SW480 (cell line): ENCODE measurements around the gene GRIK3.

Experiments used
- DNase-seq: peaks from one replicate; pipeline ENCODE4 v3.0.0-alpha.2; 2016; ENCODE audit warnings: low spot score

Gene GRIK3

DNA sequence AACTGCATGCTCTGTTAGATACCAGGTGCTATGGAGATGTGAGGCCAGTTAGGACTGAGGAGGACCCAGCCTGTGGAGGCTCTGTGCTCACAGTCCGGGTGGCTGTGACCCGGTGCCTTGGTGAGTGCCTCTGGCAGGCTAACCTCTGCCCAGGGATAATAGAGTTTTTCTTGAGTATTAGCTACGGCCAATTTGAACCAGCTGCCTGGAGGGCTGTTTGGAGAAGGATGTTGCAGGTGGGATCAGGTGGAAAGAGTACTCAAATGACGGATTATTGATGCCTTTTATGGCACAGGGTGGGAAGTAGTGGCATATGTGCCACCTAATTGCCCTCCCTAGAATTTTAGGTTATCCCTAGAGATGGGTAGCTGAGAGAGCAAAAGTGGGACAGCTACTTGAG, 182.7 kb downstream of the GRIK3 start:
- no peak for DNase-seq

DNA sequence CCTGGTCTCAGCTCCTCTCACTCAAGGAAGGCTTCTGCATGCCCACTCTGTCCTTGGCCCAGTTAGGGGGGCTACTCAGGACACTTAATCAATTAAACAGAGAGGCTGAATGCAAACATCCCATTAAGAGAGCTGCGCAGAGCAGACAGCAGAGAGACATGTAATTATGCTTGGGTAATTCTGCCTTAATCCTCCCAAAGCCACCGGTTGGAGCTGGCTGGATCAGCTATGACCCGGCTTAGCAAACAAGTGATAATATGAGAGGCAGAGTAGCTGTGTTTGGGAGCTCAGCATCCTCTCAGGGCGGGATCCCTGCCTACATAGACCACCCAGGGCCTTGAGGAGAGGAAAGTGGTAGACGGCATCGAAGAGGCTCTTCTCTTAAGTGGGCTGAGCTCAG, 183.2 kb downstream of the GRIK3 start:
- DNase-seq, result no peak

DNA sequence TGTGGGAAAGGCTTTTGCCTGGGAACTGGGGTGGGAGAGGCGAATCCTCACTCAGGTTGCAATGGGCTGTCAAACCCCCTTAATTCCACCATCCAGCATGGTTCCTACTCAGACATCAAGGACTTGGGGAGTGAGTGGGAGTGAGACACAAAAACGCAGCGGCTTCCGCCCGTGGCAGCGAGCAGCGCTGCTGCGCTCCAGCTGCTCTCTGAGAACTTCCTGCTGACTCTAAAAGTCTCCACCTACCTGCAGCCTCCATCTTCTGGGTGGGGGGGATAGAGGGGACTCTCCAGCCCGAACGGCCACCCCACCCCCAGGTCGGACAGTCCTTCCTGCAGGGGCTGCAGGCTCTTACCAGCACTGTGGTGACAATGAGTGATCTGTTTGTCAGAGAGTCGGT, 184.4 kb downstream of the GRIK3 start:
- DNase-seq, result no peak

- DNase-seq, result no peak
Measured at GRCh38 chr1:36847761-36848160, 186.6 kb downstream of the GRIK3 start.

DNA sequence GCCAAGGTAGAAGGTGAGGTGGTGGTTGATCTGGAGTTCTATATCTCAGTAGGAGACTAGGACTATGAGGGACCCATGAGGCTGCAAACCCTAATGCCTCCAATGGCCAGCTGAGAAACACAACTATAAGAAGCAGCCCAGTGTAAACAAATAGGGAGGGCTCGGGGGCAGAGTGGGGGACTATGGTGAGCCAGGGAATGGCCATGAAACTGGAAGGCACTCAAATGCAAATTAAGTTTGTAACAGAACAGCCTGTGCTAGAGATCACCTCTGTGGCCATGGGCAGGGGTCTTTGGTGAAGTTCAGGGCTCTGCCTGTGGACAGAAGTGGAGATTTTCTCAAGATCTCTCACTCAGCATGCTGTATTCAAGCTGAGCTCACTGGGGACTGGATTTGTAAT, 187.1 kb downstream of the GRIK3 start:
- DNase-seq, result no peak

GRCh38 chr1:36846357-36846756, 188.0 kb downstream of the GRIK3 start:
- no peak for DNase-seq

DNA sequence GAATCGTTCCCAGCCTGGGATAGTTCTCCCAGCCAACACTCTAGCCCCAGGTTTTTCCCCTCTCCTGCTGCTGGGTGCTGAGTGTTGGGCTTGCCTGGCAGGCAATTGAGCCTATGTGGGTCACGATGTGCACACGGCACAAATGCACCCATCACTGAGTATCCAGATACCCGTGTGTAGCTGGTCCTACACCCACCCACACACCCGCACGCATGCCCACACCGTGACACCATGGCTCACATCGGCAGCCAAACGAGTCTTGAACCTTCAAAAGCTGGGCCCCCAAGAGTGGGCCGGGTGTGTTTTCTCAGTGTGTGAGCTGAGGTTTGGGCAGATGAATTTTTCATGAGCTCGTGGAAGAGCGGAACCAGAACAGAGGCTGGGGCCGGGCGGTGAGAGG, 188.5 kb downstream of the GRIK3 start:
- no peak for DNase-seq

- no peak for DNase-seq
Measured at GRCh38 chr1:36844917-36845316, 189.4 kb downstream of the GRIK3 start.

- DNase-seq, result no peak
Measured at GRCh38 chr1:36843906-36844610, 190.3 kb downstream of the GRIK3 start.

- no peak for DNase-seq
Measured at GRCh38 chr1:36843027-36843426, 191.3 kb downstream of the GRIK3 start.

- no peak for DNase-seq
Measured at GRCh38 chr1:36842448-36842847, 191.9 kb downstream of the GRIK3 start.

- DNase-seq, result no peak
Measured at GRCh38 chr1:36839485-36839884, 194.8 kb downstream of the GRIK3 start.

- DNase-seq, result no peak
Measured at GRCh38 chr1:36838888-36839287, 195.4 kb downstream of the GRIK3 start.

GRCh38 chr1:36836916-36837315, 197.4 kb downstream of the GRIK3 start:
- DNase-seq, result no peak

DNA sequence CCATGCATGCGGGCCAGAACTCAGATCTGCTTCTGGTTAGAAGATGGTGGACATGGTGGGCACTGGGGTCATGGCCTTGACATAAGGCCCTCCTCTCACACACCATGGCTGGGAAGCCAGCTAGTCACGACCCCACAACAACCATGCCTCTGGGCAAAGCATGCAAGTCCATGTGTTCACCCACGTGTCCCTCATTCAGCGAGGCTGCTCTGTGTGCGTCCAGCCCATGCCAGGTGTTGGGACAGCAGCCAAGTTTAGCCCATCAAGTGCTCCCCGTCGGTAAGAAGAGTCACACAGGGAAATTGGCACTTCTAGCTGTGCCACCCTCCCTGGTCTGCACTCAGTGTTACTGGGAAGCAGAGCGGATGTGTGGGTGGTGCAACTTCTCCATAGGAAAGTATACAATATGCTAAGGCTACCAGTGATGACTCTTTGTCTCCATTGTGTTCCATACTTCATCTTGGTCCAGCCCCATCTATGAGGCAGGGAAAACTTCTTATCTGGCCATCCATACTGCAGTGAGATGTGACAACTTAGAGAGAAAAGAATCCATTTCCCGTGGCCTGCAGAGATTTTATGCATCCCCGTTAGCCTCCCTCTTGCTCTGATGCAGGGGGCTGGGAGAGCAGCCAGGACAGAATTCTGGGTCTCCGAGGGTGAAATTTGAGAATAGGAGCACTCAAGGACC, 198.0 kb downstream of the GRIK3 start:
- DNase-seq, result no peak

DNA sequence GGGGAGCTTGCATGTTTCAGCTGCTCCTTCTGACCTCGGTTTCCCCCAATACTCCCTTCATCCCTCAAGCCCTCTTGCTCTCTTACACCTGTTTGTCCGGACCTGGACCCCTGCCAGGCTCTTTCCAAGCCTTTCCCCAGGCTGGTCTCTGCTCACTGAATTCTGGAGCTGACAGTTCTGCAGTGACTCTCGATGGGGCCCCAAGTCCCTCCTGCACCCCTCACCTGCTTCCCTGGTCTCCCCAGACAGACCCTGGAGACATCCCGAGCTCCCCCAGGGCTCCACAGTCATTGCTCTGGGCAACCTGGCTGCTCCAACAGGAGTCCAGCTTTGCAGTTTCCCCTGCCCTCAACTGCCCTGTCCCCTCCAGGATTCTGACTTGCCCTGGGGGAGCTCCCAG, 198.6 kb downstream of the GRIK3 start:
- no peak for DNase-seq

DNA sequence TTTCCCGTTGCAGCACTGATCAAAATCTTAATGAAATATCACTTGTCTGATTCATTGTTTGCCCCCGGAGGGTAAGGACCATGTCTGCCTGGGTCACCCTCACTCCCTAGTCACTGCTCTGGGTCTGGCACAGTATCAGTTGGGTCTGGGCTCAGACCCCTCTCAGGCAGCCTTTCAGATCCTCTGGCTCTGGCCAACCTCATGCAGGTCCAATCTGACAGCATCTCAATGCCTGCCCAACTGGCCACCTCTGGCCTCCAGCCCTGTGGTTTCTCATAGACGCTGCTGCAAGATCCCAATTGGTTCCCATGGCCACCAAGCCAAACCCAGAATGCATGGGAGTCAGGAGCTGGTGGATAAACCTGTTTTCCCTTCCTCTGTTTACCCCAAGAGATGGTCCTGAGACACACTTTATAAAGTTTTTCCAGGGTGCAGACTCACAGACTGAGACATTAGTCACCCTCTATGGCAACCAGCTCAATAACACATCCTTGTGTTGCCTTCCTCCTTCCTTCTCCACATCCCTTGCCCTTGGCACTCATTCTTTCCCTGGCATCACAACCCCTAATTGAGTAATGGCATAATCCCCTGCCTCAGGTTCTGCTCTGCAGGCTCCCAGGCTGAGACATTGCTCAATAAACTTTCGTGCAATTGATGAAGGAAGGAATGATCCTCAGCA, 199.2 kb downstream of the GRIK3 start:
- no peak for DNase-seq

- DNase-seq, result no peak
Measured at GRCh38 chr1:36834586-36834985, 199.7 kb downstream of the GRIK3 start.

DNA sequence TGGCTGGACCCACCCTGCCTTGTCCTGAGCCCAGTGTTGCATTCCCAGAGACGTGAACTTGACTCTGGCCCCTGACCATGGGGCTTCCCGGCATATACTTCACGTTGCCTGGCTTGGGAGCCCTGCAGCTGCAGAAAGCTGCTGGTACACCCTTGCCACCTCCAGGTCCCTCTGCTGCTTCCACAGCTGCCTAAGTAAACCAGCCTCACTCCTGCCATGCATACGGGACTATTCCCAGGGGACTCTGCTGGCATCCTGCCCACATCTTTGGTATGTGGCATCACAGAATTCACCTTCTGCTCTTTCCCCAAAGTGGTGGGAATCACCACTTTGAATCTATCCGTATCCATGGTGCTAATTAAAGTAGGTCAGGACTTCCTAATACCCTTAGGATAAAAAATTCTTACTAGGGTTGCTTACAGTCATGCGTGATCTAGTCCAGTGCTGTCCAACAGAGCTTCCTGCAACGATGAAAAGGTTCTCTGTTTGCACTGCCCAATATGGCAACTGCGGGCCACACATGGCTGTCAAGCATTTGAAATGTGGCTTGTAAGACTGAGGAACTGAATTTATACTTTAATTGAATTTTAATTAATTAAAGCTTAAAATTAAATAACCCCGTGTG, 203.0 kb downstream of the GRIK3 start:
- DNase-seq, result no peak

GRCh38 chr1:36829961-36830360, 204.4 kb downstream of the GRIK3 start:
- DNase-seq, result no peak

DNA sequence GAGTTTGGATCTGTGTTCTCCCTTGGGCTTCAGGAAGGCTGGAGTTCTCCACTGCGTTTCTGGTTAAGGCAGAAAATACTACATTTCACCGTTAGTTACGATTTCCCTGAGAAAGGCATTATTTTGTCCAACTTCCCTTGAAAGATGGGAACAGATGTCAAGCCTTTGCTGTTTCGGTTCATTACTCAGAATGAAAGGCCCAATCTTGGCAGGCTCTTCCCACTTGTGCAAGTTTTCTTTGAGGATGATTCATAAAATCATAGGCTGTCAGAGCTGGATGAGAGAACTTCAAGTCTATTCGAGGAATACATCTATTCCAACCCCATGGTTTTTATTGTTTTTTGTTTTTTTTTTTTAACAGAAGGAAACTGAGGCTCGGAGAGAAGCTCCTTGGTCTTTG, 205.2 kb downstream of the GRIK3 start:
- no peak for DNase-seq

DNA sequence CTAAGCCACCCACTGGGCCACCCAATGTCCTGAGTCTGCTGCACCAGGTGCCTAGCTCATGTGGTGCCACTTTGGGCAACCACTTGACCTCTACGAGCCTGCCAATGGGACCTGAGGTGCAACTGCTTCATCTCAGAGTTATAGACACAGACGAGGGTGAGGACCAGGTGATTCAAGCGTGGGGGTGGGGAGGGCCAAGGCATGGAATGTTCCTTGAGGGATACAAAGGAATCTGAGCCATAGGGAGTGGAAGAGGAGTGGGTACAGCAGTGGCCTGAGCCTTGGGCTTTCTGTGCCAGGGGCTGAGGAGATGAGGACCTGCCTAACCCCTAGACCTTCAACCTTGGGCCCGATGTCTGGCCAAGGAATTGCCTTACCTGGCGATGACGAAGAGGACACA, 209.1 kb downstream of the GRIK3 start:
- no peak for DNase-seq

DNA sequence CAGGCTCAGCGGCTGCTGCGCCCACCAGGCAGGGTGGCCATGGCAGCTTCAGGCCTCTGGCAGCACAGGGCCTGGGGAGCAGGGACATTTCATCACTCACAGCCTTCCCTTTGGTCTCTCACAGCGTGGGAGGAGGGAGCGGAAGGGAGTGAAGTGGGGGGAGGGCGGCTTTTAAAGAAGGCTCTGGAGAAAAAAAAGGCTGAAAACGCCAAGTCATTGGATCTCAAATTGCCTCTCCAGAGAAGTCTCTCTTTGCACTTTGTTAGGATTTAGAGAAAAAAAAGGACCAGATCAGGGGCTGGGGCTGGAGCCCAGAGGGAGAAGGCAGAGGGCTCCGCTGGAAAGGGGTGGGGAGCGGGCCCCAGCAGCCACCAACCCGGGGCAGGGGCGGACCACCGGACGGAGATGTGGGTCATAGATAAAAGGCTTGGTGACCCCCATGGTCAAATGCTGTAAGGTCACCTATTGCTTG, 209.9 kb downstream of the GRIK3 start:
- DNase-seq, result no peak
